ENCODE data around the gene WDR35.

DNA sequence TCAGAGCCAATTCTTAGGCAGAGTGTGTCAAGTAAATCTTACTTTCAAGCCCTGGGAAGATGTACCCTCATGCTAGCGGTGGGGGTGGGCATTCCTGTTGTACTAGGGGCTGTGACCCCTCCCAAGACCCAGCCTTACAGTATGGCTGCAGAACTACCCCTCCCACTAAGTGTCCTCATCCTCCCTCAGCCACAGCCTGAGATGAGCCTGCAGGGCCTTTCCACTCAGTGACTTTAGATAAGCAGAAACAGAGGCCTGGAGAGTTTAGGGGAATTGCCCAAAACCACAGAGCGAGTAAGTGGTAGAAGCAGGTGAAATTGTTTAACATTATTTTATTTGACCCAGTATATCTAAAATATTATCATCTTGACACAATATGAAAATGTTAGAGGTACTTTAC is 124.8 kb downstream of the WDR35 start:
- TF ChIP-seq, protein P1, sequence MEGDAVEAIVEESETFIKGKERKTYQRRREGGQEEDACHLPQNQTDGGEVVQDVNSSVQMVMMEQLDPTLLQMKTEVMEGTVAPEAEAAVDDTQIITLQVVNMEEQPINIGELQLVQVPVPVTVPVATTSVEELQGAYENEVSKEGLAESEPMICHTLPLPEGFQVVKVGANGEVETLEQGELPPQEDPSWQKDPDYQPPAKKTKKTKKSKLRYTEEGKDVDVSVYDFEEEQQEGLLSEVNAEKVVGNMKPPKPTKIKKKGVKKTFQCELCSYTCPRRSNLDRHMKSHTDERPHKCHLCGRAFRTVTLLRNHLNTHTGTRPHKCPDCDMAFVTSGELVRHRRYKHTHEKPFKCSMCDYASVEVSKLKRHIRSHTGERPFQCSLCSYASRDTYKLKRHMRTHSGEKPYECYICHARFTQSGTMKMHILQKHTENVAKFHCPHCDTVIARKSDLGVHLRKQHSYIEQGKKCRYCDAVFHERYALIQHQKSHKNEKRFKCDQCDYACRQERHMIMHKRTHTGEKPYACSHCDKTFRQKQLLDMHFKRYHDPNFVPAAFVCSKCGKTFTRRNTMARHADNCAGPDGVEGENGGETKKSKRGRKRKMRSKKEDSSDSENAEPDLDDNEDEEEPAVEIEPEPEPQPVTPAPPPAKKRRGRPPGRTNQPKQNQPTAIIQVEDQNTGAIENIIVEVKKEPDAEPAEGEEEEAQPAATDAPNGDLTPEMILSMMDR (IDR thresholded peaks at IDR 0.05; ENCODE audit: low read length), result no peak
- TF ChIP-seq EZH2 (optimal IDR thresholded peaks at IDR 0.05; ENCODE audit: low read depth, low read length), result no peak

Data from MM.1S (cell line).